GM12874 (cell line): ENCODE data around the gene CCPG1.

Experiments
- TF ChIP-seq, protein P1 (sequence below): IDR thresholded peaks from 2 replicates; pipeline ENCODE4 v1.5.1; 2011; ENCODE audit warnings: low read depth, mild to moderate bottlenecking, control low read depth, low read length, moderate library complexity; ENCODE audit not compliant: insufficient read depth

CCPG1 gene

DNA sequence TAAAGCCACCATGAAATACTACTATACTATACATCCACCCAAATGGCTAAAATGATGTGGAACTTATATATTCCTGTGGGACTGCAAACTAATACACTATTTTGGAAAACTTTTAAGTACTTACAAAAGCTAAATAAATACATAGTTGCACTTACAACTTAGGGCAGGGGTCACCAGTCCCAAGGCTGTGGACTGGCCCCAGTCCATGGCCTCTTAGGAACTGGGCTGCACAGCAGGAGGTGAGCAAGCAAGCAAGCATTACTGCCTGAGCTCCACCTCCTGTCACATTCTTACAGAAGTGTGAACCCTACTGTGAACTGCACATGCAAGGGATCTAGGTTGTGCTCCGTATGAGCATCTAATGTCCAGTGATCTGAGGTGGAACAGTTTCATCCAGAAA lies 71.0 kb downstream of the CCPG1 start:
- TF ChIP-seq, protein P1, sequence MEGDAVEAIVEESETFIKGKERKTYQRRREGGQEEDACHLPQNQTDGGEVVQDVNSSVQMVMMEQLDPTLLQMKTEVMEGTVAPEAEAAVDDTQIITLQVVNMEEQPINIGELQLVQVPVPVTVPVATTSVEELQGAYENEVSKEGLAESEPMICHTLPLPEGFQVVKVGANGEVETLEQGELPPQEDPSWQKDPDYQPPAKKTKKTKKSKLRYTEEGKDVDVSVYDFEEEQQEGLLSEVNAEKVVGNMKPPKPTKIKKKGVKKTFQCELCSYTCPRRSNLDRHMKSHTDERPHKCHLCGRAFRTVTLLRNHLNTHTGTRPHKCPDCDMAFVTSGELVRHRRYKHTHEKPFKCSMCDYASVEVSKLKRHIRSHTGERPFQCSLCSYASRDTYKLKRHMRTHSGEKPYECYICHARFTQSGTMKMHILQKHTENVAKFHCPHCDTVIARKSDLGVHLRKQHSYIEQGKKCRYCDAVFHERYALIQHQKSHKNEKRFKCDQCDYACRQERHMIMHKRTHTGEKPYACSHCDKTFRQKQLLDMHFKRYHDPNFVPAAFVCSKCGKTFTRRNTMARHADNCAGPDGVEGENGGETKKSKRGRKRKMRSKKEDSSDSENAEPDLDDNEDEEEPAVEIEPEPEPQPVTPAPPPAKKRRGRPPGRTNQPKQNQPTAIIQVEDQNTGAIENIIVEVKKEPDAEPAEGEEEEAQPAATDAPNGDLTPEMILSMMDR = no peak

DNA sequence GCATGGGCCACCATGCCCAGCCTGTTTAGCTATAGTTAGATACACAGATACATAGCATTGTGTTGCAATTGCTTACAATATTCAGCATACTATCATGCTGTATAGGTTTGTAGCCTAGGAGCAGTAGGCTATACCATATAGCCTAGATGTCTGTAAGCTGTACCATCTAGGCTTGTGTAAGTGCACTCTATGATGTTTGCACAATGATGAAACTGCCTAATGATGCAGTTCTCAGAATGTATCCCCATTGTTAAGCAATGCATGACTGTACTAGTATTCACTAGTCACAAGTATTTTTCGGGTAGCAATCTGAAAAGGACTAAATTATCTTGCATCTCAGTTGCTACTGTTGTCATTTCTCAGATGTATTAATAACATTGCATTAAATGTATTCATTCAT lies 73.2 kb downstream of the CCPG1 start:
- TF ChIP-seq, protein P1 = no peak

DNA sequence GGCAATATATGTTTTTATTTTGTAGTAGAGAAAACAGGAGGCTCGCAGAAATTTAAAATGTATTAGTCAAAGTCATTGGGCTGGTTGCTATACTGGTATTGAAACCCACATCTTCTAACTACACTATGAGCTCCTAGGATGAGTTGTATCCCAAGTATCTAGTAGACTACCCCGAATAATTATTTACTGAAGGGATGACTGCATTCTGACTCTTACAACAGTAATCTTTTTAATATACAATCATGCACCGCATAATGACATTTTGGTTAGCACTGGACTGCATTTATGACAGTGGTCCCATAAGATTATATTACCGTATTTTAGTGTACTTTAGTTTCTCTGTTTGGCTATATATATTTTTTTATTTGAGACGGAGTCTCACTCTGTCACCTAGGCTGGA lies 73.8 kb downstream of the CCPG1 start:
- TF ChIP-seq, protein P1 = no peak

DNA sequence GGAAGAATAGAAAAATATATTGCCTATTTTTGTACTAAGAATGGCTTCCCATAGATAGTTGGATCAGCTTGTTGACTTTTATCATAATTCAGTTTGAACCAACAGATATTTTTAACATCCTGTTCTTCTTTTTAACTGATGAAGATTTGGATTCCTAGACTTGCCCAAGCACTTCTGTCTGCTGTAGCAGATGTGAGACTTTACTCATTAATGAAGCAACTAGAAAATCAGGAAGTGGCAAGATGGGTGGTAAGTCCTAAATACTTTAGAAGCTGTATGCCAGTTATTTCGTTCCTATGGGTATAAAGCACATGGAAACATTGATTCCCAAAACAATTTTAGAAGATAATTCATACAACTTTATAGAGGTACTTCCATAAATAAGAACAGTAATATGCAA lies 80.8 kb downstream of the CCPG1 start:
- TF ChIP-seq, protein P1 = no peak

DNA sequence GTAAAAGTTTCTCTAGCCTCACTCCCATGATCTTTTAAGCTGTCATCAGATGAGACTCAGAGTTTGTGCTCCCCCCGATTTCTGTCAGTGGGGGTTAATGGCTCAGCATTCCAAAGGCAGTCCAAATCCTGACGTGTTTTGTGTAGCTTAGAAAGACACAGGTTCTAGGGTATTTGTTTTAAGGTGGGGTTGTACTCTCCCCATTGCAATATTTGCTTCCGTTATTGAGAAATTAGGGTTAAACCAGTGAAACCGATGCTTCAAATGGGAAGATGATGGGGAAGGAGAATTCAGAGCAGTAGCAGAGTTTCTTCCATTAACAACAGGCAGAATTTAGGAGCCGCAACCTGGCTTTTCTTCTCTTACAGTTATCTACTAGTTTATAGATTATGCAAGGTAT lies 85.7 kb downstream of the CCPG1 start:
- TF ChIP-seq, protein P1 = no peak

DNA sequence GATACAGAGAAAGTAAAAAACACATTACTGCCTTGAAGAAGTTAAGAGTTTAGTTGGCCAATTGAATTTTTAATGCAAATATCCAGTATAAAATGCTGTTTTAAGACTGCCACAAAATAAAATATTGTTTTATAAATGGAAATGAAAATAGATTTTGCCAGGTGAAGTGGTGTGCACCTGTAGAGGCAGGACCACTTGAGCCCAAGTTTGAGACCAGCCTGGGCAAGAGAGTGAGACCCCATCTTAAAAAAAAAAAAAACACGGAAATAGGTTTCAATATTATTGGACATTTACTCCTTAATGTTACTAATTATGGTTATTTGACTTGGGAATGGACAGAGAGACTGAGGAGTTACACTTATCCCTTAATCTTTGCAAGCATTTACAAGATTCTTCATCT lies 87.2 kb downstream of the CCPG1 start:
- TF ChIP-seq, protein P1 = no peak

DNA sequence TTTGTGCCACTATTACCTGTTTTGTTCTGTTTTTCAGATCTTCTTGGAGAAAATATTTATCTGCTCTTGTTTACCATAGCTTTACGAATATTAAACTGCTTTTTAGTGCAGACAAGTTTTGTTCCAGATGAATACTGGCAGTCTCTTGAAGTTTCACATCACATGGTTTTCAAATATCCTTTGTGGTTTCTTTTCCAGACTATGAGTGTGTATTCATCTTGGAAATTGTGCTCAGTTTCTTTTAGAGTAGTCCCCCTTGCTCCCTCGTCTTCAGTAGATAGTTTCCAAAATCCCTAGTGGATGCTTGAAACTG lies 88.0 kb downstream of the CCPG1 start:
- TF ChIP-seq, protein P1 = no peak
